ENCODE data around the gene FALEC. TPM values are rescaled to one million over a fixed set of nuclear protein-coding genes. Genes with fewer than 3 reads are reported as not detected.

The FALEC gene
- total RNA-seq, 2 donors from 2014 or later: not detected

DNA sequence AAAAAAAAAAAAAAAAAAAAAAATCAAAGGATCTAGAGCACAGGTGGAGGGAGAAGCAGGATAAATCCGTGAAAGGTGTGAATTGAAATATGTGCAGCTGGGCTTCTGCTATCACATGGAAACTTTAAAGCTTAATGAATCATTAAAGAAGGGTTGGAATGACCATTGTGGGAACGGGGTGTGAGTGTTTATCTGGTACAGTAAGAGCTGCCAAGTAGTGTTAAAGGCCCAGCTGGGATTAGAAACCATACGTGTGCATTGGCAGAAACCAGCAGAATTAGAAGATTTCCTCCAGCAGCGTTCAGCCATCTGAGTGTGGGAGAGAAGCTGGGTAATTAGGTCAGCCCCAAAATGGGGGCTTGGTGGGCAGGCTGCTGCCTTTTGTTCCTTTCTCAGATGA, 13.5 kb downstream of the FALEC start:
- peaks cover 0 to 23% of the 10 kb centered on the region in 2 donors for H3K4me1 ChIP-seq
- H3K27me3 ChIP-seq: no peaks in the 10 kb centered on the region
- TF ChIP-seq CTCF (IDR thresholded peaks at IDR 0.05): no peak
- no peaks in the 10 kb centered on the region for H3K36me3 ChIP-seq
- DNase-seq (ENCODE audit: low spot score): no peak
- peak overlapping the region in 1 of 2 donors; percentile 11 for H3K27ac ChIP-seq
- H3K9me3 ChIP-seq: no peaks in the 10 kb centered on the region
- H3K4me3 ChIP-seq: no peak overlapping the region

GRCh38 chr1:150530491-150531159, 15.1 kb downstream of the FALEC start:
- H3K36me3 ChIP-seq: no peaks in the 10 kb centered on the region
- peaks cover 0 to 38% of the 10 kb centered on the region in 2 donors for H3K4me1 ChIP-seq
- no peak for TF ChIP-seq CTCF (IDR thresholded peaks at IDR 0.05)
- H3K4me3 ChIP-seq: no peak overlapping the region
- DNase-seq (ENCODE audit: low spot score): no peak
- no peaks in the 10 kb centered on the region for H3K27me3 ChIP-seq
- no peaks in the 10 kb centered on the region for H3K9me3 ChIP-seq
- H3K27ac ChIP-seq: no peak overlapping the region

GRCh38 chr1:150532860-150533259, 17.3 kb downstream of the FALEC start:
- Histone ChIP-seq H3K27me3 (no peaks in the 10 kb centered on the region), H3K36me3 (no peaks in the 10 kb centered on the region), H3K9me3 (no peaks in the 10 kb centered on the region), H3K4me3 (no peak overlapping the region), H3K4me1 (peaks cover 0 to 45% of the 10 kb centered on the region in 2 donors), H3K27ac (peak overlapping the region; percentile 49 to 57)
- peak in 1 of 2 donors; percentile 28 for TF ChIP-seq CTCF (IDR thresholded peaks at IDR 0.05)
- no peak for DNase-seq (ENCODE audit: low spot score)

DNA sequence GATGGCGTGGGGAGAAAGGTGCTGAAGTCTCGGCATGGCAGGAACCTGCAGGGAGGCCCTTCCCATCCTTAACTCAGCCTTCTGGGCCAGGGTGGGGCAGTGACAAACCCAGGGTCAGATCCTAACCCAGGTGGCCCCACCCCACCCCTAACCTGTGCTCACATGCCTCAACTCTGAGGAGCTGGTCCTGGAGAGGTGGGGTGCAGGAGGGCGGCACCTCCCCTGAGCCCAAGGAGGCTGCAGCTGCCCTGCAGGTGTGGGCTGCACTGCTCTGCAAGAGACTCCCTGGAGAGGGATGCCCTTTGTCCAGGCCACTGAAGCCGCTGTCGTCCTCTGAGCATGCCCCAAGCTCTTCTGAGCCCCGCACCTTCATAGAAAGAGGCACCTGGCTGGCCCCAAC, 18.4 kb downstream of the FALEC start:
- H3K27me3 ChIP-seq: no peaks in the 10 kb centered on the region
- DNase-seq (ENCODE audit: low spot score): no peak
- H3K4me3 ChIP-seq: no peak overlapping the region
- H3K9me3 ChIP-seq: no peaks in the 10 kb centered on the region
- TF ChIP-seq CTCF (IDR thresholded peaks at IDR 0.05): no peak
- peaks cover 0 to 51% of the 10 kb centered on the region in 2 donors for H3K4me1 ChIP-seq
- no peaks in the 10 kb centered on the region for H3K36me3 ChIP-seq
- peak overlapping the region; percentile 49 to 74 for H3K27ac ChIP-seq

GRCh38 chr1:150535511-150536287, 20.1 kb downstream of the FALEC start:
- Histone ChIP-seq H3K27me3 (no peaks in the 10 kb centered on the region), H3K4me1 (peaks cover 0 to 47% of the 10 kb centered on the region in 2 donors), H3K4me3 (no peak overlapping the region), H3K9me3 (no peaks in the 10 kb centered on the region), H3K36me3 (no peaks in the 10 kb centered on the region), H3K27ac (peak overlapping the region; percentile 49 to 74)
- no peak for DNase-seq (ENCODE audit: low spot score)
- TF ChIP-seq CTCF (IDR thresholded peaks at IDR 0.05): no peak

All from right atrium auricular region (tissue), 2 donors.